K562 (cell line): Measurements from ENCODE around the gene EYA3. TPM values are rescaled to one million over a fixed set of nuclear protein-coding genes. Genes with fewer than 3 reads are reported as not detected.

Experiments
- BCOR ChIP-seq: fragments of 450-650 bp; IDR thresholded peaks from 2 replicates; pipeline ENCODE4 v1.6.1; 2016
- CTBP1 ChIP-seq: fragments of 450-650 bp; IDR thresholded peaks from 2 replicates; pipeline ENCODE4 v1.6.1; 2016; ENCODE audit warnings: borderline replicate concordance
- FOSL1 ChIP-seq: fragments of 200-800 bp; sonication (Bioruptor generic); conservative IDR thresholded peaks from 2 replicates; pipeline ENCODE4 v1.6.1; 2016; ENCODE audit warnings: missing genetic modification characterization, missing compliant biosample characterization
- GABPA ChIP-seq: fragments of 200-800 bp; sonication (Bioruptor generic); conservative IDR thresholded peaks from 2 replicates; pipeline ENCODE4 v1.6.1; 2016; ENCODE audit warnings: low read depth, missing genetic modification characterization, missing compliant biosample characterization
- KDM1A ChIP-seq, 2 experiments: fragments of 450-650 bp; IDR thresholded peaks; 2 replicates each; pipeline ENCODE4 v1.6.1; 2016; ENCODE audit warnings: mild to moderate bottlenecking in 2 of 2
- KLF16 ChIP-seq: IDR thresholded peaks from 2 replicates; pipeline ENCODE4 v1.6.1; 2016; ENCODE audit warnings: antibody characterized with exemption
- MTF1 ChIP-seq: fragments of 250-450 bp; sonication (Bioruptor Pico); IDR thresholded peaks from 2 replicates; pipeline ENCODE4 v1.9.0; 2021; ENCODE audit warnings: moderate library complexity, mild to moderate bottlenecking, inconsistent platforms, borderline replicate concordance
- SAFB2 ChIP-seq: fragments of 200-400 bp; formaldehyde crosslinking; IDR thresholded peaks from 2 replicates; pipeline ENCODE4 v1.6.1; 2018; ENCODE audit warnings: borderline replicate concordance, low read length, low read depth, moderate library complexity; ENCODE audit not compliant: severe bottlenecking
- TEAD4 ChIP-seq, 2 experiments: sonication (generic) in 1 of 2; formaldehyde crosslinking in 1 of 2; IDR thresholded peaks; 2 replicates each; pipeline versions ENCODE4 v1.6.1 to v1.8.0; 2012 to 2022; ENCODE audit warnings: borderline replicate concordance in 1 of 2, inconsistent platforms in 1 of 2, low read length in 1 of 2, mild to moderate bottlenecking in 1 of 2, missing genetic modification reagents in 1 of 2
- TSC22D4 ChIP-seq: fragments of 450-650 bp; IDR thresholded peaks from 2 replicates; pipeline ENCODE4 v1.6.1; 2016; ENCODE audit warnings: missing genetic modification characterization, missing biosample characterization, control low read depth
- YY1 ChIP-seq, 3 experiments: IDR thresholded peaks; 2 replicates each; pipeline ENCODE4 v1.6.1; 2011; ENCODE audit warnings: low read length in 2 of 3, mild to moderate bottlenecking in 2 of 3, moderate library complexity in 2 of 3, borderline replicate concordance in 1 of 3, control low read depth in 1 of 3, low read depth in 1 of 3; ENCODE audit not compliant: insufficient read depth in 3 of 3, insufficient replicate concordance in 2 of 3, control insufficient read depth in 1 of 3, insufficient read length in 1 of 3; ENCODE audit errors: extremely low read depth in 1 of 3
- polyA plus RNA-seq, 8 experiments: library from polyadenylated mRNA; depleted of rRNA in 4 of 8; stranded (reverse) in 5 of 8; unstranded in 3 of 8; fragments of >200 nt; fragmentation: Nextera tagmentation in 2 of 8; fragmentation: Illumina TruSeq in 1 of 8; extraction: Ambion mirVana in 2 of 8; extraction: Trizol in 1 of 8; gene quantifications; 2 replicates each; pipeline versions ENCODE4 v1.2.1 to v1.2.3, GENCODE V29; 2011 to 2014; ENCODE audit warnings: inconsistent platforms in 1 of 8, missing spikeins in 1 of 8
- total RNA-seq, 7 experiments: library from RNA; depleted of rRNA in 6 of 7; stranded (reverse); fragments of >200 nt in 6 of 7; fragmentation: Illumina TruSeq in 2 of 7; extraction: Trizol in 2 of 7; gene quantifications; 2 replicates each; pipeline versions ENCODE4 v1.2.1 to v1.2.3, GENCODE V29; 2011 to 2021; ENCODE audit warnings: low replicate concordance in 1 of 7
- TF ChIP-seq, protein P1 (sequence below): fragments of 150-350 bp; conservative IDR thresholded peaks from 2 replicates; pipeline ENCODE4 v1.6.1; 2014; ENCODE audit warnings: low read length
- TF ChIP-seq, protein P2 (sequence below), 2 experiments: fragments of 450-650 bp; IDR thresholded peaks; 2 replicates each; pipeline ENCODE4 v1.6.1; 2018; ENCODE audit warnings: mild to moderate bottlenecking in 2 of 2, low read depth in 1 of 2; ENCODE audit not compliant: partially characterized antibody in 2 of 2
- TF ChIP-seq, protein P3 (sequence below): sonication (generic); IDR thresholded peaks from 2 replicates; pipeline ENCODE4 v1.6.1; 2016
- TF ChIP-seq, protein P4 (sequence below): sonication (generic); formaldehyde crosslinking; IDR thresholded peaks from 2 replicates; pipeline ENCODE4 v1.4.0; 2020; ENCODE audit warnings: mild to moderate bottlenecking, missing genetic modification reagents

Gene EYA3
- total and polyA plus RNA-seq, 9 of the 15 experiments (the other 6 are each of a cell fraction or from before 2014, with no cell fraction given) = 21.7 to 64.0 (median 43.6) TPM

DNA sequence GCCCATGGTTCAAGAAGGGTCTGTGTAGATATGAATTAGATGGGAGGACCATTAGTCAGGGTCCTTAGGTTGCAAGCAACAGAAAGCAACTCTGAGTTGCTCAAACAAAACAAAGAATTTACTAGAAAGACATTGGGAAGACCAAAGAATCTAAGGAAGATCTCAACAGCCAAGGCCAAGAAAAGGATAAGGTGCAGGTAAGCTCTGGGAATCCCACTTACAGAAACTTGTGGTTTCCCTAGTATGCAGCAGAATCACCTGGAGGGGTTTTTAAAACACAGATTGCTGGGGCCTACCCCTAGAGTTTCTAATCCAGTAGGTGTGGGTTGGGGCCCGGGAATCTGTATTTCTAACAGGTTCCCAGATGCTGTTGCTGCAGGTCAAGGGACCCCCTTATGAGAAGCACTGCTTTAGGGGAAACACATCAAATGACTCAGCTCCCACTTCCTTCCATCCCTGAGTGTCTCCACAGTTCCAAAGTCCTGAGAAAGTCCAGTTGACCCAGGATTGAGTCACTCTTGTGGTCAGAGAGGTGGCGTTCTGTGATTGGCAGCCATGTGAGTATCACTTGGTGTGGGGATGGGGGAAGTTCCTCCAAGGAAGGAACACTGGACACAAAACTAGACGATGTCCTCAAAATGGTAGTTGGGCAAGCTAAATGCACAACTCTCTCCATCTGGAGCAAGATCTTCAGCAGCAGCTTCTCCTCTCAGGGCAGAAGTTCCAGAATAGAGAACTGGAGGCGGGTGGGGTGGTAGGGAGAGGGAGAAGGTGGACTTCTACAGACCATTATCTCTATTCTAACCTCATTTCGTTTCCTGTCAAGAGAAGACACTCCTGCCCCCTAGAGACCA, 24.2 kb upstream of the EYA3 start (continued):
- TF ChIP-seq SAFB2 = no peak
- peak; percentile 40; a peak in 1 of 4 replicates for TF ChIP-seq KDM1A (IDR thresholded peaks at IDR 0.05)
- TF ChIP-seq, protein P1, sequence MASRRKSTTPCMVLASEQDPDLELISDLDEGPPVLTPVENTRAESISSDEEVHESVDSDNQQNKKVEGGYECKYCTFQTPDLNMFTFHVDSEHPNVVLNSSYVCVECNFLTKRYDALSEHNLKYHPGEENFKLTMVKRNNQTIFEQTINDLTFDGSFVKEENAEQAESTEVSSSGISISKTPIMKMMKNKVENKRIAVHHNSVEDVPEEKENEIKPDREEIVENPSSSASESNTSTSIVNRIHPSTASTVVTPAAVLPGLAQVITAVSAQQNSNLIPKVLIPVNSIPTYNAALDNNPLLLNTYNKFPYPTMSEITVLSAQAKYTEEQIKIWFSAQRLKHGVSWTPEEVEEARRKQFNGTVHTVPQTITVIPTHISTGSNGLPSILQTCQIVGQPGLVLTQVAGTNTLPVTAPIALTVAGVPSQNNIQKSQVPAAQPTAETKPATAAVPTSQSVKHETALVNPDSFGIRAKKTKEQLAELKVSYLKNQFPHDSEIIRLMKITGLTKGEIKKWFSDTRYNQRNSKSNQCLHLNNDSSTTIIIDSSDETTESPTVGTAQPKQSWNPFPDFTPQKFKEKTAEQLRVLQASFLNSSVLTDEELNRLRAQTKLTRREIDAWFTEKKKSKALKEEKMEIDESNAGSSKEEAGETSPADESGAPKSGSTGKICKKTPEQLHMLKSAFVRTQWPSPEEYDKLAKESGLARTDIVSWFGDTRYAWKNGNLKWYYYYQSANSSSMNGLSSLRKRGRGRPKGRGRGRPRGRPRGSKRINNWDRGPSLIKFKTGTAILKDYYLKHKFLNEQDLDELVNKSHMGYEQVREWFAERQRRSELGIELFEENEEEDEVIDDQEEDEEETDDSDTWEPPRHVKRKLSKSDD = no peak
- no peak; the same call in 1 of the 2 replicates for TF ChIP-seq TEAD4 (IDR thresholded peaks at IDR 0.05; ENCODE audit: low read length)
- no peak for TF ChIP-seq TEAD4 (CRISPR knock-in tag; IDR thresholded peaks at IDR 0.05; ENCODE audit: borderline replicate concordance)
- TF ChIP-seq, protein P2, sequence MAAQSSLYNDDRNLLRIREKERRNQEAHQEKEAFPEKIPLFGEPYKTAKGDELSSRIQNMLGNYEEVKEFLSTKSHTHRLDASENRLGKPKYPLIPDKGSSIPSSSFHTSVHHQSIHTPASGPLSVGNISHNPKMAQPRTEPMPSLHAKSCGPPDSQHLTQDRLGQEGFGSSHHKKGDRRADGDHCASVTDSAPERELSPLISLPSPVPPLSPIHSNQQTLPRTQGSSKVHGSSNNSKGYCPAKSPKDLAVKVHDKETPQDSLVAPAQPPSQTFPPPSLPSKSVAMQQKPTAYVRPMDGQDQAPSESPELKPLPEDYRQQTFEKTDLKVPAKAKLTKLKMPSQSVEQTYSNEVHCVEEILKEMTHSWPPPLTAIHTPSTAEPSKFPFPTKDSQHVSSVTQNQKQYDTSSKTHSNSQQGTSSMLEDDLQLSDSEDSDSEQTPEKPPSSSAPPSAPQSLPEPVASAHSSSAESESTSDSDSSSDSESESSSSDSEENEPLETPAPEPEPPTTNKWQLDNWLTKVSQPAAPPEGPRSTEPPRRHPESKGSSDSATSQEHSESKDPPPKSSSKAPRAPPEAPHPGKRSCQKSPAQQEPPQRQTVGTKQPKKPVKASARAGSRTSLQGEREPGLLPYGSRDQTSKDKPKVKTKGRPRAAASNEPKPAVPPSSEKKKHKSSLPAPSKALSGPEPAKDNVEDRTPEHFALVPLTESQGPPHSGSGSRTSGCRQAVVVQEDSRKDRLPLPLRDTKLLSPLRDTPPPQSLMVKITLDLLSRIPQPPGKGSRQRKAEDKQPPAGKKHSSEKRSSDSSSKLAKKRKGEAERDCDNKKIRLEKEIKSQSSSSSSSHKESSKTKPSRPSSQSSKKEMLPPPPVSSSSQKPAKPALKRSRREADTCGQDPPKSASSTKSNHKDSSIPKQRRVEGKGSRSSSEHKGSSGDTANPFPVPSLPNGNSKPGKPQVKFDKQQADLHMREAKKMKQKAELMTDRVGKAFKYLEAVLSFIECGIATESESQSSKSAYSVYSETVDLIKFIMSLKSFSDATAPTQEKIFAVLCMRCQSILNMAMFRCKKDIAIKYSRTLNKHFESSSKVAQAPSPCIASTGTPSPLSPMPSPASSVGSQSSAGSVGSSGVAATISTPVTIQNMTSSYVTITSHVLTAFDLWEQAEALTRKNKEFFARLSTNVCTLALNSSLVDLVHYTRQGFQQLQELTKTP (IDR thresholded peaks at IDR 0.05; ENCODE audit: low read depth in 1 of 2, partially characterized antibody in 2 of 2) = peak in 1 of 2 experiments; percentile 43
- peak; percentile 97 for TF ChIP-seq FOSL1 (tag)
- TF ChIP-seq GABPA (tag) = peak; percentile 54; the same call in 1 of the 2 replicates
- TF ChIP-seq, protein P3, sequence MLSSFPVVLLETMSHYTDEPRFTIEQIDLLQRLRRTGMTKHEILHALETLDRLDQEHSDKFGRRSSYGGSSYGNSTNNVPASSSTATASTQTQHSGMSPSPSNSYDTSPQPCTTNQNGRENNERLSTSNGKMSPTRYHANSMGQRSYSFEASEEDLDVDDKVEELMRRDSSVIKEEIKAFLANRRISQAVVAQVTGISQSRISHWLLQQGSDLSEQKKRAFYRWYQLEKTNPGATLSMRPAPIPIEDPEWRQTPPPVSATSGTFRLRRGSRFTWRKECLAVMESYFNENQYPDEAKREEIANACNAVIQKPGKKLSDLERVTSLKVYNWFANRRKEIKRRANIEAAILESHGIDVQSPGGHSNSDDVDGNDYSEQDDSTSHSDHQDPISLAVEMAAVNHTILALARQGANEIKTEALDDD = peak; percentile 40; the same call in 1 of the 2 replicates
- 0 out of 2 replicates have a peak, but pooled peaks have one; percentile 42 for TF ChIP-seq KLF16
- 0 out of 2 replicates have a peak, but pooled peaks have one; percentile 85 for TF ChIP-seq CTBP1
- TF ChIP-seq, protein P4, sequence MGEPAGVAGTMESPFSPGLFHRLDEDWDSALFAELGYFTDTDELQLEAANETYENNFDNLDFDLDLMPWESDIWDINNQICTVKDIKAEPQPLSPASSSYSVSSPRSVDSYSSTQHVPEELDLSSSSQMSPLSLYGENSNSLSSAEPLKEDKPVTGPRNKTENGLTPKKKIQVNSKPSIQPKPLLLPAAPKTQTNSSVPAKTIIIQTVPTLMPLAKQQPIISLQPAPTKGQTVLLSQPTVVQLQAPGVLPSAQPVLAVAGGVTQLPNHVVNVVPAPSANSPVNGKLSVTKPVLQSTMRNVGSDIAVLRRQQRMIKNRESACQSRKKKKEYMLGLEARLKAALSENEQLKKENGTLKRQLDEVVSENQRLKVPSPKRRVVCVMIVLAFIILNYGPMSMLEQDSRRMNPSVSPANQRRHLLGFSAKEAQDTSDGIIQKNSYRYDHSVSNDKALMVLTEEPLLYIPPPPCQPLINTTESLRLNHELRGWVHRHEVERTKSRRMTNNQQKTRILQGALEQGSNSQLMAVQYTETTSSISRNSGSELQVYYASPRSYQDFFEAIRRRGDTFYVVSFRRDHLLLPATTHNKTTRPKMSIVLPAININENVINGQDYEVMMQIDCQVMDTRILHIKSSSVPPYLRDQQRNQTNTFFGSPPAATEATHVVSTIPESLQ (CRISPR knock-in tag) = 0 out of 2 replicates have a peak, but pooled peaks have one; percentile 74
- no peak for TF ChIP-seq TSC22D4 (tag)
- TF ChIP-seq BCOR = no peak
- TF ChIP-seq YY1 (IDR thresholded peaks at IDR 0.05; ENCODE audit: borderline replicate concordance in 1 of 3, control insufficient read depth in 1 of 3, extremely low read depth in 1 of 3, insufficient read depth in 3 of 3, insufficient read length in 1 of 3, insufficient replicate concordance in 2 of 3, low read depth in 1 of 3, low read length in 2 of 3) = peak in 1 of 3 experiments; percentile 31
- no peak for TF ChIP-seq MTF1
